ENCODE results near the gene MATN4.

MATN4 gene

DNA sequence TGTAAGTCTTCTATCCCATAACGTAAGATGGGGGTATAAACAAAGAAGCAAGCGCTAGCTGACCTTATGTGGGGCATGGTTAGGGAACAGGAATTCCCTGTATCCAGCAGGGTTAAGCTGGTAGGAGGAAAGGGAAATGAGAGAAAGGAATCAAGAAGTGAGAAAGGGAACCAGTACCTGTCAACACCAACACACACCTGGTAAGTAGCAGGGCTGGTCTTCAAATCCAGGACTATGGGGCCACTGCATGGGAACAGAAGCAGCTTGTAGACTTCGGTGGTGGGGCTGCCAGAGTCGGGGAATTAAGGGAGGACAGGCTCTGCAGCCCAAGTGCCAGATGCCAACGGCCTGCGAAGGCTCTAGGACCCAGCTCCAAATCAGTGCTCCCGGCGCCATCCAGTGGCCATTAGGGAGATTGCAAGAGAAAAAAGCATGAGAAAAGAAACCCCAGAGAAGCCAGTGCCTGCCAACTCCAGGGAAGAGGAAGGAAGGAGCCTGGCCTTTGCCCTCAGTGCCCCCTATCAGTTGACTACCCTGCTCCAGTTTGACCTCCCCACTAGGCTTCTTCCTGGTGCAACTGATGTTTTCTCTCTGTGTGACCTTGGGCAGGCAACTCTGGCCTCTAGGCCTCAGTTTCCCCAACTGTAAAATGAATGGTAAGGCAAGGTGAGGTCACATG is 17.3 kb downstream of the MATN4 start:
- DNase-seq (ENCODE audit: low spot score), result peak; percentile 83

DNA sequence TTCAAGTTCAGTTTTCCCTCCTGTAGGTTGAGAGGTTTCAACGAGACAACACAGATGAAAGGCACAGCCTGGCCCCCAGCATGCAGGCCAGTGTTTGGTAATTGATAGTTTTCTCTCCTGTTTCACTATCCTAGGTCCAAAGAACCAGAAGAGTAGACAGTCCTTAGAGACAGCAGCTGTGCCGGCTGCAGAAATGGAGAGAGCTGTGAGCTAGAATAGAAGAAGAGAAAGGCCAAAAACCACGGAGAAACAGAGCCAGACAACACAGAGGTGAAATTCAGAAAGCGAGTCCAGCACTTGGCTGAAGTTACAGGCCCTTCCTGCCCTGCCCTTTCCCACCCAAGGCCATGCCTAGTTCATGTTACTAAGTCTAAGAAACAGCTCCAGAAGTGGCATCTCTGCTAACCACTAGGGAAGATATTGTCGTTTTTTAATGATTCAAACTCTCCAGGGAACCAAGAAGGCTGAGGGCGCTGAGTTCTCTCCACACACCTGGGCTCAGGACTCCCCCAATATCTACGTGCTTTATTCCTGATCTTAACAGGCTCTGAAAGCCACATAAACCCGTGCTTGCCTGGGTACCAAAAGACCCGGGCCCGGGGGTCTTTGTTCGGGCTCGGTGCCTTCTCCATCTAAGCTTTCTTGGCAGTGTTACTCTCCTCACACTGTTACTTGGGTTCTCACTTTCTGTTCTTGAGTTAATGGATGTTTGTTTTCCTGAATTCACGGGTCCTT is 18.0 kb downstream of the MATN4 start:
- DNase-seq (ENCODE audit: low spot score), result no peak

GRCh38 chr20:45288860-45289259 is 19.2 kb downstream of the MATN4 start:
- no peak for DNase-seq (ENCODE audit: low spot score)

- DNase-seq (ENCODE audit: low spot score), result no peak
These were observed 19.7 kb downstream of the MATN4 start for GRCh38 chr20:45288376-45288775.

DNA sequence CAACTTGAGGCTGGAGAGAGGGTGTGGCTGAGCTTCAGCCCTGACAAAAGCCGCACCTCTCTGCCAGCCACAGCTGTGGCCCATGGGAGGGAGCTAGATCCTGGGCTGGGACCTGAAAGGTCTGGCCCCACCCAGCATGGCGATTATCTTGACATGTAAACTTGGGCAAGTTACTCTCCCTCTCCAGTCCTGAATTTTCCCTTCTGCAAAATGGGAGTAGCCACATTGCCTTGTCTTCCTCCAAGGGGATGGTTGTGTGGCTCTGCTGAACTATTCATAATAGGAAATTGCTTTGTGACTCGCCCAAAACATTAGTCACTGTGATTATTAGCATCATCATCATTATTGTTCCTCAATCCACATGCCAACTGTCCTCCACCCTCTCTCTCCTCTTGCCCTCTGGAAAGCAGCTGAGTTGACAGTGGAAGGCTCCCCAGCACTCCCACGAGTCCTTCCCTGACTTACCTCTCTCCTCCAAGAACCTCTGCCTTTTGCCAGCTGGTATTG is 24.5 kb downstream of the MATN4 start:
- DNase-seq (ENCODE audit: low spot score), result peak; percentile 69

GRCh38 chr20:45282700-45283550 is 25.2 kb downstream of the MATN4 start:
- DNase-seq (ENCODE audit: low spot score), result no peak

DNA sequence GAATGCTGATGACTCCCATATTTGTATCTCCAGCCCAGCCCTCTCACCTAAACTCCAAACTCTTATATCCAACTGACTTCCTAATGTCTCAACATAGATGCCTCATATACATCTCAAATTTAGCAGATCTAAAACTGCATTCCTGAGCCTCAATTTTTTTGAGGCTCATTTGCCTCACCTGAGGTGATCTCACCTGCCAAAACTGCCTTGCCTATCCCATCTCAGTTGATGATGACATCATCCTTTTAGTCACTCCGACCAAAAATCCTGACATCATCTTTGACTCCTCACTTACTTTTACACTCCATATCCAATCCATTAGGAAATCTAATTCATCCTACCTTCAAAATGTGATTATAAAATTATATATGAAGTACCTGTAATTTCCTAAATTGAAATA is 28.1 kb downstream of the MATN4 start:
- peak; percentile 46 for DNase-seq (ENCODE audit: low spot score)

GRCh38 chr20:45275338-45275737 is 32.8 kb downstream of the MATN4 start:
- DNase-seq (ENCODE audit: low spot score), result no peak

DNA sequence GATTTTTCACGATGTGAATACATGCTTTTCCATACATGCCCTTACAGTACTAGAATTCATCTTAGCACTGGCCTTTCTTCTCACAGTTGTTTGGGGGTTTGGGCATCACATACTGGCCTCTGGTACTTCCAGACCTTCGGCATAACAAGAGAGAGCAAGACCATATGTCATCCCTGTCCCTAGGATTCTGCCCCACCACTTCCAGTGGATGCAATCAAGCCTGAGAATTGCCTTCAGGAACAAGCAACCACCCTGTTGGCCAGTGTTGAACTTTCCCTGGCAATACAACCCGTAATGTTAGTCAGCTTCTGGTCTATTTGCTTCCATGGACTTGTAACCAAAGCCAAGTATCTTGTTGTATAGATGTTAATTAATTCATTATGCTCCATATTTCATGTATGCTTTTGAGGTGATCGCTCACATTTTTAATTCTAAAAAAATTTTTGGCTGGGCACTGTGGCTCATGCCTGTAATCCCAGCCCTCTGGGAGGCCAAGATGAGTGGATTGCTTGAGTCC is 38.3 kb downstream of the MATN4 start:
- no peak for DNase-seq (ENCODE audit: low spot score)

GRCh38 chr20:45269056-45269455 is 39.0 kb downstream of the MATN4 start:
- no peak for DNase-seq (ENCODE audit: low spot score)

DNA sequence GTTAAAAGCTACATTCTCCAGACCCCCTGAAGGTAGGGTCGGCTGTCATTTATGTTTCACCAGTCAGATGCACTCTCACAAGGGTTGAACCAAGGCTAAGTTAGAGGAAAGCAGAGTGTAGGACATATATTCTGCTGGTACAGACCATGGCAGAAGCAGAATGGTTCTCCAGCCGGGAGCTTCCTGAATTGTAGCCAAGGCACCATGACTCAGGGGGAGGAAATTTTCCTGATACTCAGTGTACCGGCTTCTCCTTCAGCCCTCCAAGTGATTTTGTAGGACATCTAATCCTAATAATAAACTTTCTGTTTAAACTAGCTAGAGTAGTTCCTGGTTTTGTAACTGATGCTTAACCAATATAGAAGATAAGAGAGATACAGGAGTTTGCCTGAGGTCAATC is 39.6 kb downstream of the MATN4 start:
- DNase-seq (ENCODE audit: low spot score), result peak; percentile 29

DNA sequence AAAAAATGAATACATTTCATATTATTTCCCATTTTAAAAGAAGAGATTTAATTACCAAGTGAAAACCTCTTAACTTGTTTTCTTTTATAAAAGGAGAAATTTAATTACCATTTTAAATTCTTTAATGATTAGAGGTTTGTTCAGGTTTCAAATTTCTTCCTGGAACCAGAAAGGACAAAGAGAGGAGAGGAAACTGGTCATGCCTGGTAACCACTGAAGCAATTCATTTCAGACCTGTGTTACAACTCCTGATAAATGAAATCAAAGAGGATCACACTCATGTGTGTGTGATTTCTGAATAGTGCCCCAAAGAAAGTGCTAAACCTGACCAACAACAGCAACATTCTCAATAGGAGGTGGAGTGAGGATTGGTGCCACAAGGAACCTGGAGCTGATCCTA is 41.1 kb downstream of the MATN4 start:
- DNase-seq (ENCODE audit: low spot score), result peak; percentile 60

DNA sequence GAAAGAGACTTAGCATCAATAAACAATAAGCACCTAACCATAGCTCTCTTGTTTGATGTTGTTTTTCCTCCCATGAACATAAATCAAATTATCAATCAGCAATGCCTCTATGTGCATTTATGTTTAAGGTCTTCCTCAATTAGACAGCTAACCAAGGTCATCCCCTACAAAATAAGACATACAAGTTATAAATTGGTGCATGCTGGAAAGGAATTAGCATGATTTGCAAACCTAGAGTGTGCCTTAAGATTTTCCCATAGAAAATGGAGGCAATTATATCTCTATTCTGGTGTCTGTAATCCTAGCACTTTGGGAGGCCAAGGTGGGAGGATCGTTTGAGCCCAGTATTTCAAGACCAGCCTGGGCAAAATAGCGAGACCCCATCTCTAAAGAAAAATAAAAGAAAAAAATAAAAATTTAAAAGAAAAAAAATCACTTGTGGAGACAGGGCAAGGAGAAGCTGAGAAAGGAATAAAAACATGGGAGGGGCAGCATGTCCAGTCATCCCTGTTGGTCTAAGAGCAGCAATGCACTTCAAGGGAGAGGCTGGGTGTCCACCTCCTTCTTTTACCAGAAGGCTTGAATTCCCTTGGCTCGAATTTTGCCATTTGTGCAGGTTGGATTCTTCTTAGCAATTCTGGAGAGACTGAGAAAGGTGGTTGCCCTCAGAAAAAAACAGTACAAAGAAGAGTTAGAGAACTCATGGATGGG is 44.4 kb downstream of the MATN4 start:
- DNase-seq (ENCODE audit: low spot score), result no peak

DNA sequence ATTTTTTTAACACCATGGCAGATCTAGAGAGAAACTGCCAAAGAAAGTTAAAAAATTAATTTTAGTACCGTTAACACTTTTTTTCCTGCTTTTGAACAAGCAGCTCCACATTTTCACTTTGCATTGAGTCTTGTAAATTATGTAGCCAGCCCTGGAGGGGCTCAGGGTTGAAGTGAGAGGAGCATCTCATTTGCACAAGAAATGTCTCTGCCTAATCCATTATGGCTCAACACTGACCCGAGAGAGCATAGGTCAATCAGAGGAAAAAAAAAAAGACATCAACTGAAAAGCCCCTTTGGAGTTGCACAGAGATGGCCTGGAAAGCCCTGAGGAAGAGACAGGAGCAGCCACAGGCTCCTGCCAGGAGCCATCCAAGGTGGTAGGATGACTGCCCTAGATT is 49.4 kb downstream of the MATN4 start:
- DNase-seq (ENCODE audit: low spot score), result no peak

- no peak for DNase-seq (ENCODE audit: low spot score)
These were observed 49.8 kb downstream of the MATN4 start for GRCh38 chr20:45258259-45258658.

DNA sequence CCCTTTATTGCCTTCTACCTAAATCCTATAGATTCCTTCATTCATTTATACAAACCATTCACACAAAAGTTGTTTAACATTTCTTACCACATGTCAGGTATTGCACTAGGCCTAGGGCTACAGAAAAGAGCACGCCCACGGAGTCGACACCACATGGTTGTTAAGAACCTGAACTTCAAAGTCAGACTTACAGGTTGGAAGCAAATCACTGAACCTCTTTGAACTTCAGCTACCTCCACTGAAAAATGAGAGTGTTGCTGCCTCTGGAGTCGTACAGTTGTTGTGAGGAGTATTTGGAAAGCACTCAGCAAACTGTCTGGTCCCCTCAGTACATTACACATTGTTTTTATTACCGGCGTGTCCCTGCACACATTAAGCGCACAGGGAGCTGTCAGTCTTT is 50.4 kb downstream of the MATN4 start:
- no peak for DNase-seq (ENCODE audit: low spot score)

DNA sequence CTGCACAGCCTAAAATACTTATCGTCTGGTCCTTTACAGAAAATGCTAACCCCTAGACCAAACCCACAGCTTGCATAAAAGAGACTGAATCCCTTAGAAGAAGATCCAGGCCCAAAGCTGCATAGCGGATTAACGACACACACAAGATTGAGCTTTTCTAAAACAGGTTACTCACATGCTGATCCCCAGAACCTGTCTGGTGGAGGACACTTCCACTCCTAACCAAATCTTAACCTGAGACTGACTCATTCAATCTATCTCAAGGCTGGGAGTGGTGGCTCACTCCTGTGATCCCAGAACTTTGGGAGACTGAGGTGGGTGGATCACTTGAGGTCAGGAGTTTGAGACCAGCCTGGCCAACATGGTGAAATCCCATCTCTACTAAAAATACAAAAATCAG is 50.9 kb downstream of the MATN4 start:
- DNase-seq (ENCODE audit: low spot score), result no peak

GRCh38 chr20:45254383-45255262 is 53.5 kb downstream of the MATN4 start, which contains the start of gene SLPI:
Gene SLPI, minus strand, starts transcription at chr20:45254564. Its CDS starts 21 bp downstream, at chr20:45254543.
- DNase-seq (ENCODE audit: low spot score), result peak; percentile 63

GRCh38 chr20:45253261-45253660 is 54.8 kb downstream of the MATN4 start:
- DNase-seq (ENCODE audit: low spot score), result no peak

DNA sequence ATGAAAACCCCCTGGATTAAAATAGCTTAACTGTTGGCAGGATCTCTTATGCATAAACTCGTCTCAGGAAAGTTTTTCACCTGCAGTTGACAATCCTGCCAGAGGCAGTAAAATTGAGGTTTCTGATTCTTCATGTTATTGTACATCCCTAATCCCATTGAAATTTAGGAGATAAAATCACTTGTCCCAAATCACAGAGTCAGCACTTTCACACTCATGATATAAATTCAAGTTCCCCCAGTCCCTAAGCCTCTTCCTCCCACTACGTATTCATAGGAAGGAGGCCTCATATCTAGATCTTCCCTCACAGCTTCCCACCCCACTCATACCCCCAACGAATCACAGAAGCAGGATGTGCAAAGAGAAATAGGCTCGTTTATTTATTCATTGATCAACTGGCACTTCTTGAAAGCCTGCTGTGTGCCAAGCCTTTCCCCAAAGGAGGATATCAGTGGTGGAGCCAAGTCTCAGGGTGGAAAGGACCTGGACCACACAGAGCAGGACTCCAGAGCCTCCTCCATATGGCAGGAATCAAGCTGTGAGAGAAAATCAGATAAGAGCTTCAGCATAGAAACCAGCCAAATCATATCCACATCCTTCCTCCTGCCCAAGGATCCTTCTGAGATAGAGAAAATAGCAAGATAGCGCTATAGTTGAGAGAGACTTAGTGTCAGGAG is 56.1 kb downstream of the MATN4 start:
- DNase-seq (ENCODE audit: low spot score), result no peak
